ENCODE data around the gene UGT1A9.
A peak's percentile ranks its signal among the peaks of the same experiment; 100 is the strongest.

The UGT1A9 gene

DNA sequence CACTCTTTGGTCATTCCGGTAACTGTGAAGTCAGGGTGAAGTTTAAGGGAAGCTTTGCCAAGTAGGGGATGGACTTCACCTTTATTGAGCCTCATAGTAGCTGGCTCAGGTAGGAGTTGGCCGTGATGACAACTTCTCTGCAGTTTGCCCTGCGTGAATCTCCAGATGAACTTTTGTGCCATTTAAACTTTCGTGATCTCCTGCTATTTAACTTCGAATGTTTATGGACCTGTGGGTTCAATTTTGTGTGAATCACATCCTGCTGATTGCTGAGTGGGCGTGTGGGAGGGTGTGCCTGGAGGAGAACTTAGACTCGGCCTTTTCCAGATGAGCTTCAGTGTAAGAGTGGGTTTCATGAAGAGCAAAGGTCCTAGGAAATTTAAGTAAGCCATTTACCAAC lies 92.6 kb downstream of the UGT1A9 start:
- peak; percentile 59 for DNase-seq

DNA sequence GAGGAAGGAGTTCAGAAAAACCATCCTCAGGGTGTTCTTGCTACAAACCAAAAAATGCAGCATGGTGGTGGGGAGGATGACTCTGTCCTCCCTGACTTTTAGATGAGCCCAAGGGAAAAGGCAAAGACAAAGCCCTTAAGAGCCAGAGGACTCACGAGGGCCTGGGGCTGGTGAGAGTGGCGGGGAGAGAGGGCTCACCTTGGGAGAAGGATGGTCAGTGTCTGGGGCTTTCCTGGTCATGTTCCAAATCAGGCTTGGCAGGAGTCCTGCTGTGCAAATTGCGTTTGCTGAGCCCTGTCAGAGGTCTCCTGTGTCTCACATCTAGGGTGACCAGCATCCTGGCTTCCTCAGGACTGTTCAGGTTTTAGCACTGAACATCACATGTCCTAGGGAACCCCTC lies 93.1 kb downstream of the UGT1A9 start:
- DNase-seq, result no peak

DNA sequence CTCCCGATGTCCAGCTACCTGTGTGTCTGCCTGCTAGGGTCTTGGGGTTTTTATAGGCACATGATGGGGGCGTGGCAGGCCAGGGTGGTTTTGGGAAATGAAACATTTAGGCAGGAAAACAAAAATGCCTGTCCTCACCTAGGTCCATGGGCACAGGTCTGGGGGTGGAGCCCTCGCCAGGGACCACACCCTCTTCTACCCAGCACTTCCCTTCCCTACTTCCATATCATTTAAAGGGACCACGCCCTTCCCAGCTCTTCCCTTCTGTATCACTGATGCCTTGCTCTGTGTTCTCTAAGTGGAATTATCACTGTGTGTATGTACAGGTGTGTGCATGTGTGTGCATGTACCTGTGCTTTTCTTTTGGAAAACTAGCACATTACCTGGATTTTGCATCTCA lies 94.7 kb downstream of the UGT1A9 start:
- DNase-seq, result no peak

DNA sequence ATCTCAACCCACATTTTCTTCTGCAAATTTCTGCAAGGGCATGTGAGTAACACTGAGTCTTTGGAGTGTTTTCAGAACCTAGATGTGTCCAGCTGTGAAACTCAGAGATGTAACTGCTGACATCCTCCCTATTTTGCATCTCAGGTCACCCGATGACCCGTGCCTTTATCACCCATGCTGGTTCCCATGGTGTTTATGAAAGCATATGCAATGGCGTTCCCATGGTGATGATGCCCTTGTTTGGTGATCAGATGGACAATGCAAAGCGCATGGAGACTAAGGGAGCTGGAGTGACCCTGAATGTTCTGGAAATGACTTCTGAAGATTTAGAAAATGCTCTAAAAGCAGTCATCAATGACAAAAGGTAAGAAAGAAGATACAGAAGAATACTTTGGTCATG lies 96.4 kb downstream of the UGT1A9 start:
- no peak for DNase-seq

DNA sequence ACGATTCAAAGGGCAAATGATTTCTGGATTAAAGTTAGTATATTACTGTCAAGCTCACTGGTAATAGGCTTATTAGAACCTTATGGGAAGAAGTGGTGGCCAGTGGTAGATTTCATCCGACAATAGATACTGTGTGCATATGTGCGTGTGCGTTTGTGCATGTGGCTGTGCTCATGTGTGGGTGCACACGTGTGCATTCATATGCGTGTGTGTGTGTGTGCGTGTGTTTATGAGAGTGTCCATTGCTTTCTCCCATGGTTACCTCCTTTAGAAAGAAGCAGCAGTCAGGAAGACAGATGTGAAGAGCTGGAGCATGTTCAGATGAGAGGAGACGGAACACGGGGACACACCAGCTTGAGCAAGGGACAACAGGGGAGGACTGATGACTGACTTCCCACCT lies 97.6 kb downstream of the UGT1A9 start:
- DNase-seq, result no peak

DNA sequence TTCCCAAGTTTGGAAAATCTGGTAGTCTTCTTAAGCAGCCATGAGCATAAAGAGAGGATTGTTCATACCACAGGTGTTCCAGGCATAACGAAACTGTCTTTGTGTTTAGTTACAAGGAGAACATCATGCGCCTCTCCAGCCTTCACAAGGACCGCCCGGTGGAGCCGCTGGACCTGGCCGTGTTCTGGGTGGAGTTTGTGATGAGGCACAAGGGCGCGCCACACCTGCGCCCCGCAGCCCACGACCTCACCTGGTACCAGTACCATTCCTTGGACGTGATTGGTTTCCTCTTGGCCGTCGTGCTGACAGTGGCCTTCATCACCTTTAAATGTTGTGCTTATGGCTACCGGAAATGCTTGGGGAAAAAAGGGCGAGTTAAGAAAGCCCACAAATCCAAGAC lies 100.5 kb downstream of the UGT1A9 start:
- DNase-seq, result no peak

DNA sequence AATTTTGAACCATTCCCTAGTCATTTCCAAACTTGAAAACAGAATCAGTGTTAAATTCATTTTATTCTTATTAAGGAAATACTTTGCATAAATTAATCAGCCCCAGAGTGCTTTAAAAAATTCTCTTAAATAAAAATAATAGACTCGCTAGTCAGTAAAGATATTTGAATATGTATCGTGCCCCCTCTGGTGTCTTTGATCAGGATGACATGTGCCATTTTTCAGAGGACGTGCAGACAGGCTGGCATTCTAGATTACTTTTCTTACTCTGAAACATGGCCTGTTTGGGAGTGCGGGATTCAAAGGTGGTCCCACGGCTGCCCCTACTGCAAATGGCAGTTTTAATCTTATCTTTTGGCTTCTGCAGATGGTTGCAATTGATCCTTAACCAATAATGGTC lies 100.9 kb downstream of the UGT1A9 start:
- no peak for DNase-seq

DNA sequence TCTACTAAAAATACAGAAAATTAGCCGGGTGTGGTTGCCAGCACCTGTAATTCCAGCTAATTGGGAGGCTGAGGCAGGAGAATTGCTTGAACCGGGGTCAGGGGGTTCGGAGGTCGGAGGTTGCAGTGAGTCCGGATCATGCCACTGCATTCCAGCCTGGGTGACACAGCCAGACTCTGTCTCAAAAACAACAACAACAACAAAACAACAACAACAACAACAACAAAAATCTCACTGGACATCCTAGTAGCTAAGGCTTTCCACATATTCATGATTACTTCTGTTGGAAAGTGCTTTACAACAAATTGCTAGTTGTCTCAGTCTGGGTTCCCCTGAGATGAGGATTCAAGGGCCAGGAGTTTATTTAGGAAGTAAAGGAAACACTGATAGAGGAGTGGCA lies 102.2 kb downstream of the UGT1A9 start:
- no peak for DNase-seq

DNA sequence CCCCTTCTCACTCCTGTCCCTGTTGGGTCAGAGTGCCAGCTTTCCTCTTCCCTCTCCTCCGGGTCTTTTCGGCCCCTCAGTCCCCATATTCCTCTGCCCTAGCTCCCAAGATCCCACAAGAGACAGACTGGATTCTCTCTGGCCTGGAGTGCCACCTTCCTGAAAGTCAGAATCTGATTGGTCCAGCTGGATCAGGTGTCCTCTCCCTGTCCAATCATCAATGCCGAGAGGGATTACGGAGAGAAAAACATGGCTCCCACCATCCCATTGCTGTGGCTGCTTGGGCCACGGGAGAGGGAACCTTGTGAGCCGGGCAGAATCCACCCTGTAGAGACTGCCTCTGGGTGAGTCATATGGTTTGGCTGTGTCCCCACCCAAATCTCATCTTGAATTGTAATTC lies 103.7 kb downstream of the UGT1A9 start:
- no peak for DNase-seq

DNA sequence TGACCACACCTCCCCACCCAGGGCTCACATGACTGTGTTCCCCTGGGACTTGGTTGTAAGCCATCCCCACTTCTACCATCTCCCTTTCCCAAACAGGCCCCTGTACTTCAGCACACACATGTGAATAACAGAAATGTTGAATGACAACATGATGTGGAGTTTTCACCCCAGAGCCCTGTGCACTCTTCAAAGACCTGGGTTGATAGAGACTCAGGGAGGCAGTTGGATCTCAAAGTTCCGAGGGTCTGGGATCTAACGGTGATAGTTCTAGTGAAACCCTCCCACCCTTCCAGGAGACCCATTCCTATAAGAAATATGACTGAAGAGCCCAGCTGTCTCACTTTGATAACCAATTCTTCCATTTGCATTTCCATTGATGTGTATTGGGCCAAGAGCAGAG lies 106.3 kb downstream of the UGT1A9 start, which contains the start of gene MROH2A:
TSS of gene MROH2A (plus strand) at position 301 of the 400 bp plus-strand sequence. CDS start 1,029 bp downstream, outside the sequence.
- DNase-seq, result no peak

DNA sequence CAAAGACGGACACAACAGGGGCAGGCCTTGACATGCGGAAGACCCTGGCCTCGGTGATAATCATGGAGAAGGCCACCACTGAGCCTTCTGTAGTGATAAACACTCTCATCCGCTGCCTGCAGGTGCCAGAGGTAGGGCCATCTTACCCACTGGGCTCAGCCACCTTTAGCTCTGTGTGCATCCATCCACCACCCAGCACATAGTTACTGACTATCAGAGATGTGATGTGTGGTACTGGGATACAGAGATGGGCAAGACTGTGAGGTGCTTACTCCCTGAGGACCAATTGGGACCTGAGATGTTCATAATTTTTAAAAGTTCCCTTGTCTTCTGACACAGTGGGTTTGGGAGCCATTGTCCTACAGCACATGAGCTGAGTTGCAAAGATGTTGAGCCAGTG lies 108.0 kb downstream of the UGT1A9 start:
- DNase-seq, result no peak

DNA sequence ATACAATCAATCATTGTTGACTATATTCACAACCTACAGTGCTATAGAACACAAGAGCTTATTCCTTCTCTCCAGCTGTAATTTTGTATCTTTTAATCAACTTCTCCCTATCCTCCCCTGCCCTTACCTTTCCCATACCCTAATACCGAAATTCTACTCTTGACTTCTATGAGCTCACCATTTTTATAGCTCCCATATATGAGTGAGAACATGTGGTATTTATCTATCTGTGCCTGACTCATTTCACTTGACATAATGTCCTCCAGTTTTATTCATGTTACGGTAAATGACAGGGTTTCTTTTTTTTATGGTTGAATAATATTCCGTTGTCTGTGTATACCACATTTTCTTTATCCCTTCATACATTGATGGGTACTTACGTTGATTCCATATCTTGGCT lies 109.1 kb downstream of the UGT1A9 start:
- no peak for DNase-seq

DNA sequence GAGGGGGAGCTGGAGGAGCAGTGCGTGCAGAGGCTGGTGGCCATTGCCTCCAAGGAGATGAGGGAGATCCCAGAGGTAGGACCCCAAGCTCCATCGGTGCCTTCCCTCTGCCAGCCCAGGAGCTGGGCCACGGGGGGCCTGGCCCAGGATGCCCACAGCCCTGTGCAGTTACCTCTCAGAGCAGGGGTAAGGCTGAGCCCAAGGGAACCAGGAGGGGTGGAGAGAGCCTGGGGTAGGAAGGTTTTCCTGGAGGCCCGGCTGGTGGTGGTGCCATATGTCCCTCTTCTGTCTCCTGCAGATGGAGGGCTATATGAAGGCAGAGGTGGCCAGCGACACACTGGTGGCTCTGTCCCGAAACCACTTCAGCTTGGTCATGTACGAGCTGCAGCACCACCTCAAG lies 117.9 kb downstream of the UGT1A9 start:
- no peak for DNase-seq

DNA sequence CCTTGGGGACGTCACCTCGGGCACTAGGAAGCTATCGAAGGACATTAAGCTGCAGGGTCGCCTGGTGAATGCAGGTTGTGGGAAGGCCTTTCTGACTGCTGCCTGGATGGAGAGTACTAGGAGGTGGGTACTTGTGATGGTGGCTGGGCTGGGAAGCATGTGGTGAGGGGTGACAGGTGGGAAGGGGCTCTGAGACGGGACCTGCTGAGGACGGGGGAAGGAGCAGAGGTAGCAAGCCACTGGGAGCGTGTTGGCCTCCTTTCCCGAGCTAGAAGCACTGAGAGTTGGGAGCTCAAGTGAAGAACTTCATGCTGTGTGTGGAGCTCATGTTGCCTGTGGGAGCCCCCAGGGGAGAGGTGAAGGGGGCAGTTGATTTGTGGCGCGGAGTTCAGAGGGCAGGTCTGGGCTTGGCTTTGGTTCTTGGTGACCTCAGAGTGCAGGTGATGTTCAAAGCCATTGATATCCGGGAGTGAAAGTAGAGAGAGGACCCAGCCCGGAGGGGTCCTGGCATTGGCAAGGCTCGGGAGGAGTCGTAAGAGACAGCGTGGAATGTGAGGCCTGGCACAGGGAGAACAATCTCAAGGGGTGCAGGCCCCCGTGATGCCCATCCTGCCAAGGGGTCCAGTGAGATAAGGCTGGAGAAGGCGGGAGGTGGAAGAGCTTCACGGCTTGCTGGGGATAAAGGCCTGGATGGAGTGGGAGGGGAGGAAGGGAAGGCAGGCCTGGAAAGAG lies 119.6 kb downstream of the UGT1A9 start:
- DNase-seq, result no peak

DNA sequence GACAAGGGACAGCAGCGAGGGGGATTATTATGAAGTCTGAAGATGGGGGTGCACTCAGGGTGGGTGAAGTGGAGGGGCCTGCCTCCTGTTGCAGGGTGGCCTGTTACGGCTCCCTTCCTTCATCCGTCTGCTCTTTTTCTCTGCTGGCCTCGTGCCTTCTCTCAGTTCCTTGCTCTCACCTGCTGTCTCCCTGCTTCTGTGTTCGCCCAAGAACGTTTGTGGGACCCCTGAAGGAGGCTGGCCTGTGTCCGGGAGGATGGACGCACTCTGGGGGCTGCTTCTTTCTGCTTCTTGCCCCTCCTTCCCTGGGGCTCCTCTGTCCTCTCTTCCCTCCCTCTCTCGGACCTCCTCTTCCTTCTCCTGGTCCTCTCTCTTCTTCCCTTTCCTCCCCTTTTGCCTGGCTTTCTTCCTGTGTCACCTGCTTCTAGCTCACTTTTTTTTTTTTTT lies 120.2 kb downstream of the UGT1A9 start:
- DNase-seq, result no peak

DNA sequence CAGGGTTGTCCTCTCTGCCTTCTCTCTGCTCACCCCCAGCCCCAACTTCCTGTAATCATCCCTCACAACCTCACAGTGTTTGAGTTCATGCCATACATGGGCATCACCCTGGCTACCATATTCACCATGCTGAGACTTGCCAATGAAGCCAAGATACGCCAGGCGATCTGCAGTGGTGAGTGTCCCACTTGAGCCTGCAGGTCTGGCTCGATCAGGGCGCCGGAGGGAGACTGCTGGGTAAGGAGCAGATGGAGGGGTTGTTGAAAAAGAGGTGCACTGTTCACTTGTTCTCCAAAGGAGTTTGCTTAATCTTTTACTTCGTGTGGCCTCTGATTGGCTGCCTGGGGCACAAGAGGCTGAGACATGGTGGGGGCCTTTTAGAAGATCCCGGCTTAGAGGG lies 121.0 kb downstream of the UGT1A9 start:
- DNase-seq, result no peak

DNA sequence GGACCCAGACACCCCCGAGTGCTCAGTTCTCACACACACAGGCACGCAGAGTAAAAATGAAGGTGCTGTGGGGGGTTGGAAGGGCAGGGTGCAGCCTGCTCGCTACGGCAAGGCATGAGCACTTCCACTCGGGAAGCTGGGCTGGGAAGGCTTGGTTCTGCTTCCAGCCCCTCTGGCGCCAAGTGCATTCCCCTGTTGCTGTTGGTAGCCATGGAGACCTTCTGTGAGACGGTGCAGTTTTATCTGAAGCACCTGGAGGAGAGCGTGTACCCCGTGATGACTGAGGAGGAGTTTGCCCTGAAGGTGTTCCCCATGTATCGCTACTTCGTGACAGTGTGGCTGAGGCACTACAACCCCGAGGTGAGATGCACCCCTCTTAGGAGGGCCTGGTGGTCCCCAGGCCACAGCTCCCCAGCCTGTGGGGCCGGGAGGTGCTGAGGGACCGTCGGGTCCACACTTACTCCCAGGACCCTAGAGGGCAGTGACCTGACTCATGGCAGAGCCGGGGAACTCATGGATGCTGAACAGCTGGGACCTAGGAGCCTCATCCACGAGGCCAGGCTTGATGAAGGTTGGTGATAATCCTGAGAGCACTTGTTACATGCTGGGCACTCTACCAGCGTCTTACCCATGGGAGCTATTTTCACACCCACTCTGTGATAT lies 121.9 kb downstream of the UGT1A9 start:
- DNase-seq, result no peak

DNA sequence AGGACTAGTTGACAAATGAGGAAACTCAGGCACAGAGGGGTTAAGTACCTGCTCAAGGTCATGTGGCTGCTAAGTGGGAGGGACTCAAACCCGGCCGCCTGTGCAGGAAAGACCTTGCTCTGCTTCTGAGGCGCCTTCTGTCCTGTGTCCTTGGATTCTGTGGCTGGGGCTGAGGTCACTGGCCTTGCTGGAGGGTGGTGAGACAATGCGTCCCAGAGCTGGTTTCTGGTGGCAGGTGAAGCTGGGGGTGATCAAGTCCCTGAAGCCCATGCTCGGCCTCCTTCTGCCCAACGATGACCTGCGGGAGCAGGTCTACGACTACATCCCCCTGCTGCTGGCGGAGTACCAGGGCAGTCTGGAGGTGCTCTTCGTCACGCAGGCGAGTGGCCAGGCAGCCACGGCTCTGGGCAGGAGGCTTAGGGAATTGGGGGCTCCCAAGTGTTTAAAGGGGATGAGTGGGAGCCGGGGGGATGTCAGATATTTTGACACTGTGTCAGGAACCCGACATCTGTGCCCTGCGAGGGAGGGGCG lies 122.5 kb downstream of the UGT1A9 start:
- DNase-seq, result no peak

DNA sequence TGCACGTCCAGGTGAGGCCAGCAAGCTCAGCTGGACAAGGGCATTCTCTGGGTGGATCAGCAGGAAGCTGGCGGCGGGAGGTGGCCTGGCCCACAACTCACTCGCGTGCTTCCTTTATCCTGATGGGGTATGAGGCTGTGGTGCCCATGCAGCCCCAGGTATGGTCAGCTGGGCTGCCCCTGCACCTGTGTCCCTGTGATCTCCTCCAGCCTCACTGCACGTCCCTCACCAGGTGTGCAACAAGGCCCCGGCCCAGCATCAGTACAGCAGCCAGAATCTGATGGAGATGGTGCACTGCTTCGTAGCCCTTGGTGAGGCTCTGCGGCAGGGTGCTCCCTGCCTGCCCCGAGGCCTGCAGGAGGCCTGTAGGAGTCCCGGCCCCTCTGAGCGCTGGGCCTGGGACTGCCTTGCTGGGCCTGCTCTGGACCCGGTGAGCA lies 124.1 kb downstream of the UGT1A9 start:
- DNase-seq, result no peak

DNA sequence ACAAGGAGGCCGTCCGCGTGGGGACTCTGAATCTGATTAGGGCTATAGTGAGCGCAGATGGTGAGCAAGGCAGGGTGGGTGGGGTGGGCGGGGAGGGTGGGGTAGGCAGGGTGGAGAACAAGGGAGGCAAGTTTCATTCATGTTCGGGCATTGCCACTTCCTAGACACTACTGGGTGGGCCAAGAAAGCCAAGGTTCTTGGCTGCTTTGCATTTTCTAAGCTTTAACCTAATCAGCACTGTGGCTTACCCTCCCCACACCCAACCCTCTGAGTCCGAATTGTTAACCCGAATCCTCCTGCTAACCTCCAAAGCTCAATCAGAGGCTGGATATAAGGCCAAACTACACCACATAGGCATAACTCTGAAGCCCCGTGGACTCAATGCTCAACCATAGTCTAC lies 124.6 kb downstream of the UGT1A9 start:
- DNase-seq, result no peak

DNA sequence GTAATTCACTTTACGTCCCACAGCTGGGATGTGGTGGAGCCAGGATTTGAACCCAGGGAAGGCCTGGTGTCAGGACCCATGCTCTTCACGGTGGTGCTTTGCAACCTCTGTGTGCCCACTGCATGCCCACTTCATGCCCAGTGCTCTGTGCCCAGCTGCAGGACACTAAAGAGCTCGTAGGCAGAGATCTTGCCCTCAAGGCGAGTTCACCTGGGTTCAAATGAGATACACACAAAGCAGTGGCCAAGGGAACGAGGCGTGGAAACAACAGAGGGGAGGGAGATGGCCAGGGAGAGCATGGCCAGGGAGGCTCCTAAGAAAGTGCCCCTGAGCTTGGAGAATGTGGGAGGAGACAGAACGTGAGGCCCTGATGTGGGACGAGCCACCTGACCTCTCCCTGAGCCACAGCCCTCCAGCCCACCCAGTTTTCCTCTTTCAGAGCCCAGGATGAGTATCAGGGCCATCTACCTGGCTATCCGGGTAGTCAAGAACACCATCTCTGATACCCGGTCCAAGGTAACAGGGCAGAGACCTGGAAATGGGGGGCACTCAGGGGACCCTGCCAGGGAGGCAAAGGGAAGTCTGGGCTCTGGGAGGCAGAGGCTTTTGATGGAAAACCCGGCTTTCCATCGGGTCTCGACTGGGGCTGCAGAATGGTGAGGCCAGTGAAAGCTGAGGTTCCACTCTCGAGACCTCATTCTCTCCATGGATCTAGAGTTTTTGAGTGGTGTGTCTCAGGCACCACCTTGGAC lies 126.8 kb downstream of the UGT1A9 start:
- no peak for DNase-seq

DNA sequence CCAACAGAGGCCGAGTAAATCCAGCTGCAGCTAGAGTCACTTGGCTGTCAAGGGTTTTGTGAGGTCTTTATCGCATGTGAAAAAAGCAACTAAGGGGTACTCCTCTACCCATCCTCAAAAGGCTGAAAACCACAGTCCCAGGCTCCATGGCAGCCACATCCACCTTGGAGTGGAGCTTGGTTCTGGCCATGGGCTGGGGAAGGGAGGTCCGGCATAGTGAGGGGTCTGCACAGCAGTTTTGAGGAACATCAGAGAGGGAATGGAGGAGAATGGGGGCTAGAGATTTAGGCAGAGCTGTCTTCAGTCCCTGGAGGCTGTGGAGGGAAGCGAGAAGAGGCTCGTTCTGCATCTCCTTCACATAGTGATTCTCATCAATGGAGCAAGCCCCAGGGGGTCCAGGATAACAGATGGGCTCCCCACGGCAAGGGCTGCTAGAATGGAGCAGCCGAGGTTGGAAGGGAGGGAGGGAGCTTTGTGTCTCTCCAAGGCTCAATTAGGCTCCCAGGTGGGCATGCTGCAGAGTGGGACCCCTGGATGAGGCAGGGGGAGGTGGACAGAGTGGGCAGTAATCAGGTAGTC lies 127.5 kb downstream of the UGT1A9 start:
- DNase-seq, result no peak

DNA sequence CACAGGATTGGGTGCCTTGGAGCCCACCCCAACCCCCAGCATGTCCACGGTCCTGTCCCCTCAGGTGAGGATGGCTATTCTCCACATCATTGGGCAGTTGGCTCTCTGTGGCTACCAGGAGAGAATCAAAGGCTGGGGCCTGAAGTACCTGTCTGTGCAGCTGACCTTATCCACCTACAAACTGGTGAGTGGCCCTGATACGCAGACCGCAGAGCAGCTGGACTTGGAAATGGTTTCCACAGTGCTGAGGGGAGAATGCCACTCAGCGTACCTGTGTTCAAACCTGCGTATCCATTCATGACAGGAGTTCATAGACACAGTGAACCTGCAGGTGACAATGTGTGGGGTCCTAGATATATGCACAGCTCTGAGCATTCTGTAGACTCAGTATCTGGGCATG lies 128.0 kb downstream of the UGT1A9 start:
- no peak for DNase-seq

Data from HCEC 1CT (cell line).